Measurements from ENCODE around the gene CERS3.
"Not testable (repeated sequence)": the region's sequence is repeated elsewhere in the genome, so short reads cannot be mapped to it uniquely, and the experiment has no call there.

- not testable (repeated sequence) for TF ChIP-seq CTCF (IDR thresholded peaks at IDR 0.05; ENCODE audit: insufficient read depth, low read length, poor library complexity, severe bottlenecking); EZH2phosphoT487 (conservative IDR thresholded peaks at IDR 0.05; ENCODE audit: low read length)
These were observed 87.7 kb downstream of the CERS3 start for GRCh38 chr15:100441063-100441462.
